ENCODE measurements around the gene PARVA. TPM values are rescaled to one million over a fixed set of nuclear protein-coding genes. Genes with fewer than 3 reads are reported as not detected.

PARVA gene
- total RNA-seq, 1 donor from 2014 or later = 55.1 TPM

DNA sequence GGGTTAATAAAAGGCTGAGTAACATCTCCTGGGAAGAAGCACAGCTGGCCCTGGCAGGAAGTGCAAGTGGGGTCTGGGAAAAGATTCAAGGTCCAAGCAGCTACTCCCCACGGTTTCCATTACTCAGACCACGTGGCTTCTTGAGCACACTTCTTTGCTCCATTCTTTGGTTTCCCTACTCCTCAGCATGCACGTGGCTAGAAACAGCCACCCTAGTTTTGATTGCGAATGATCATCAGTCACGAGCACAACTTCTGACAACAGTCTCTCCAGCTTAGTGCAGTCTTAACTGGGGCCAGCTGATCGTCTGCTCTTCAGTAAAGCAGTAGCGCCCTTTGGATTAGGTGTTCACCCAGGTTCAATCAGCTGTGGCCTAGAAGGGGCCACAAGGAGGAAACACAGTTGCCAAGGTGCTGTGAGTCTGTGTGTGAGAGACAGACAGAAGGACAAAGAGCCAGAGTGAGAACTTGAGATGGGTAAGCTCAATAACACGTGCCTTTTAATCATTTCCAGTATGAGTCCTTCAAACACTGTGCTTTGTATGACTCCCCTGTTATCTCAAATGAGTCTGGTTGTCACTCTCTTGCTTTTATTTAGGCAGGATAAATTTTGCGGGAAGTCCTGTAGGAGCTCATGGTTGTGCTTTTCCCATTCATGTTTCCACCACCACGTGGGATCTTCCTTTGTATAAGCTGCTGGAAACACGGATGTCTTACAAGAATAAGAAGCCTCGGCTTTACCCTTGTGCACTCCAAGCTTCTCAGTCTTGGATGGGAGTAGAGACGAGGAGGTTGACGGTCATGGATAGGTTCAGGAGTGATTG is 901 bp upstream of the PARVA start:
- DNase-seq (ENCODE audit: extremely low read depth, low read depth, low spot score) = no peak

DNA sequence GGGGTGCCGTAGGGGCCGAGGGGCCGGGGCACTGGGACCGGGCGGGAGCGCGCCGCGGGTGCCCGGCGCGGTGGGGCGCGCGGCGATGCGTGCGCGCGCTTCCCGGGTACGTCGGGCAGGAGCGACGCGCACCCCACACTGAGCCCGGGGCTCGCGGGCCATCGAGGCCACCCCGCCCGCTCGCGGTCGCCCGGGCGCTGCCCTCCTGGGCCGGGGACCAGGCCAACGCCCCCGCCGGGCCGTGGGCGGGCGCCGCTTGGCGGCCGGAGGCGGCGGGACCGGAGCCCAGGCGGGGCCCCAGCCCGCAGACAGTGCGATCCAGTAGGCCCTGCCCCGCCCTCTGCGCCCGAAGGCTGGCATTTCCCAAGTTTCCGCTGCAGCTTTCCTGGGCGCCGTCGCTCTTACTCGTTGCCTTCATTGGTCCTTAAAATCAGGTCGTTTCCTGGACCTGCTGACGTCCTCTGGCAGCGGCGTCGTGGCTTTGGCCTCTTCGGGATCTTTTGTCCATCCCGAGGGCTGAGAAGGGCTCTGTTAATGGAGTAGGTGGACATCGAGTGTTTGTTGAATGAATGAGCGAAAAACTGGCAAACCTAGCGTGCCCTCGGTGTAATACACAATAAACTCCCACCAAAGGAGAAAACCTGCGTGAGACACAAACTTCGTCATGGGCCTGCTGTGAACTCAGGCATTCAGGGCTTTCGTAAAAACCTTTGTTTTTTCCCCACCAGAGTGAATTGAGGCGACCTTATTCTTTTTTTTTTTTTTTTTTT is 638 bp downstream of the PARVA start:
- DNase-seq (ENCODE audit: extremely low read depth, low read depth, low spot score) = no peak

DNA sequence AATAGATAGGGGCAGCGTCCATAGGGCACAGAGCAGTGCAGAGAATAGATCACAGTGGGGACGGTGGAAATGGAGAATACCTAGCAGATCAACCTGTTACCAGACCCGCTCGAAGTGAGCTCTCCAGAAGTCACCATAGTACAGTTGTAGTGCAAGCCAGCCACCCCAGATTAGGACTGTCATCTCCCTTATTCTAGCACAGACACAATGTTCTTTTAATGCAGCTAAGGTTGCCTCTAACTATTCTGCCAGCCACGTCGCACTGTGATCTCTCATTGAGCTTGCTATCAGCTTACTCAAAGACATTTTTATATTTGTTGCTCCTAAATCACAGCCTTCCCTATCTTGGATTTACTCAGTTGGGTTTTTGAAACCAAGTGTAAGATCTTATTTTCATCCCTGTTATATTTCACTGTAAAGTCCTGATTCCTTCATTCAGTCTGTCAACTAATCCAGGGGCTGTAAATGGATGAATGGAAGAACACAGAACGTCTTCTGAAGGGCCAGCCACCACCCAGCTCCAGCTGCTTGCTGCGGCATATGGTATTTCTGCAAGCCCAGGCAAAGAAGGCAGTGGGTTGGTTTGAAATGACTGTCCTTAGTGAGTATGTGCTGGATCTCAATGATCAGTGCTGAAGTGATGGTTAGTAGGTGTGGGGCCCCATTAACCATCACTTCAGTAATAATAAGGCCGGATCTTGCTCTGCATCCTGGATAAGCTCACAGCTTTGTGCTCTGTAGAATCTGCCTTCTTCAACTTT is 3.4 kb downstream of the PARVA start:
- DNase-seq (ENCODE audit: extremely low read depth, low read depth, low spot score) = no peak

DNA sequence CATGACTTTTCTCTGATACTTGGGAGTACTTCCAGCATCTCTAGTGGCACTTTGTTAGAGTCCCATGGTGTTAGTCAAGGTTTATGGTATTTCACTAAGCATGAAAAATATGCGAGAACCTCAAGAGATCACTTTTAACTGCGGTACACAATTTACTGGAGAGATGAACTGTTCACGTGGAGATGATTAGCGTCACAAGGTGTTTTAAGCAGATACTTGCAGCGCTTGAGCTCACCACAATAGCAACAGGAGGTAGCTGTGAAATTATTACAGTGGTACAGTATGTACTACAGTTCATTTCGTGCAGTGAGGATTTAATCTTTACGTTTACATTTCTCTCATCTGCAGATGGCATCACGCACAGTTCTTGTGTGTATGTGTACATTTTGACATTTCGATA is 4.5 kb downstream of the PARVA start:
- no peak for DNase-seq (ENCODE audit: extremely low read depth, low read depth, low spot score)

DNA sequence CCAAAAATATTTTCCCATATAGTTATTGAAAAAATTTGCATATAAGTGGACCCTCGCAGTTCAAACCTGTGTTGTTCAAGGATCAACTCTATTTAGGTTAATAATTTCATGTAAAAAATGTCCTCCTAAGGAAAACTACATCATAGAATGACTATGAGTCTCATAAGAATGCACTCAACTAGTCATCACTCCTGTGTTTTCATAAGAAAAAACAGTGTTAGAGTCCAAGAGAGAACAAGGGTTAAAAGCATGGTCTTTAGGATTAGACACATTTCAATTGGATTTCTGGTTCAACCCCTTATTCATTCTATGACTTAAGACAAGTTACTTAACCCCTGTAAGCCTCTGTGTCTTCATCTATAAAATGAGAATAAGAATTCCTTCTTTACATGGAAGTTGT is 5.1 kb downstream of the PARVA start:
- DNase-seq (ENCODE audit: extremely low read depth, low read depth, low spot score) = no peak

DNA sequence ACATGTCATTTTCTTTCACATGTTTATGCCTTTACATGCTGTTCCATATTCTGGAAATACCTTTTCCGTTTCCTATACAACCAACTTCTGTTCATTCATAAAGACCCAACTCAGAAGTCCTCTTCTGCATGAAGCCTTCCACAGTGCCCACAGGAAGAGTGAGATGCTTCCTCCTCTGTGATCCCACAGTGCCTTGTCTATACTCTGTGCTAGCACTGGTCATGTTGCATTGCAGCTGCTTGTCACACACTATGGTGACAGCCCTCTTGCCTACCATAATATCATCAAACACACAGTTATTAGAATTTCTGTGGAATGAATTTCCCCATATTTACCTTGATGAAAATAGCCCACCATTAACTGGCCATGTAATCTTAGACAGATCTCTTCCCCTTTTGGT is 8.9 kb downstream of the PARVA start:
- no peak for DNase-seq (ENCODE audit: extremely low read depth, low read depth, low spot score)

DNA sequence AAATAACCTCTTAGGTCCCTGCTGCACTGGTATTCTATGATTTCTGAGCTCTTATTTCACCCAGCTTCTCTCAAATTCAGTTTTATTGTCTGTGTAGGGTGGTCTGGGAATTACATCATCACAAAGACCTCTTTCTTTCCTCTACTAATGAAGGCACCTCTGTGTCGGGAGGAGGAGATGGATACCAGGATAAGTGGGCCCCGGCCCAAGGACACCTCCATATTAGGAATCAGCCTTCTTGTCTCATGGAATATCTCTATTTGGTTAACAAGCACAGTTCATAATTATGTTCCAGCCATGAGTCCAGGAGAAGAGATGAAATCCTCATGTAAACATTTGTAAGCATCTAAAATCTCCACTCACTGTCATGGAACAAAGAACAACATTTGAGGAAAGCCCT is 9.4 kb downstream of the PARVA start:
- no peak for DNase-seq (ENCODE audit: extremely low read depth, low read depth, low spot score)

DNA sequence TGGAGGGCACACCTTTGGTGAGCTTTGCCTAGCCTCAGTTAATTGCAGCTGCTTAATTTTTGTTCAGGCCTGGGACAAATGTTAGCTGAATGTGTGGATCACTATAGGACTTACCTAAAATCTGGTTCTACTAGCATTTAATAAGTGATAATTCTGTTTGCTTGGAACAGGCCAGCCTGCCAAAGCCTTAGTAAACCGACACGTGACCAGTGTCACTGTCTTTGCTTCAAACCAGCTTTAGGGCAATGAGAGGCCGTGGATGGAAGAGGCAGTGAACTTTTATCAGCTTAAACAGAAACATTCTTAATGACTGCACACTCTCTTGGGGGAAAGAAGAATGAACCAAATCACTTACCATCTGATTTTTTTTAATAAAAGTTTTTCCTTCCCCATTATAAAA is 10.8 kb downstream of the PARVA start:
- no peak for DNase-seq (ENCODE audit: extremely low read depth, low read depth, low spot score)

DNA sequence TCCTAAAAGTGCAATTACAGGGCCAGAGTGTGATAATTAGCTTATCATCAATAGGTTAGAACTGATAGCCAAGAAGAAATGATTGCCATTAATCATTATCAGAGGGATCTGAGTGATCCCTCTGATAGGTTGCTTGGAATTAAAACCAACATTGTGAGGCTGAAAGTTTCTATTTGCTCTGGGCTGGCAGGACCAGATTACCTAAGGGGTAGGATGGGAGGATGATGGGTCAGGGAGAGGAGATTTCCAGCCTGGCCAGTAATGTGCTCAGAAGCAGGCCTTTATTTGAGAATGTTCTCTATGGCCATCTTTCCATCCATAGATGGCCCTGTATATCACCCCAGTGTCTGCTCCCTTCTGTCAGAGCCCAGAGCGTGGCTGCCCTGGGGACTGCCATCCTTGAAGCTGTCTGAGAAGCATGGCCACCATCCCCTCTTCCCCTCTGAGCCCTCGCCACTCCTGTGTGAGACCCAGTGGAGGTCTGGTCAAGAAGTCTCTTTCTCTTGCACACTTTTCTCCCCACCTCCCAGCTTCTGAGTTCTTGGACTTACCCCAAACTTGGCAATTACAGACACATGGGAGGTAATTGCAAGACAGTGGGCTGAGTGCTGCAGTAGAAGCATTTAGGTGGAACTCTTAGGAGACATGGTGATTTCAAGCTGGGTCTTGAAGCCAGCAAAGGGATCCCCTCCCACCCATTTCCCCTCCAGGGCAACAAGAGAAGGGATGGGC is 11.7 kb downstream of the PARVA start:
- DNase-seq (ENCODE audit: extremely low read depth, low read depth, low spot score) = no peak

DNA sequence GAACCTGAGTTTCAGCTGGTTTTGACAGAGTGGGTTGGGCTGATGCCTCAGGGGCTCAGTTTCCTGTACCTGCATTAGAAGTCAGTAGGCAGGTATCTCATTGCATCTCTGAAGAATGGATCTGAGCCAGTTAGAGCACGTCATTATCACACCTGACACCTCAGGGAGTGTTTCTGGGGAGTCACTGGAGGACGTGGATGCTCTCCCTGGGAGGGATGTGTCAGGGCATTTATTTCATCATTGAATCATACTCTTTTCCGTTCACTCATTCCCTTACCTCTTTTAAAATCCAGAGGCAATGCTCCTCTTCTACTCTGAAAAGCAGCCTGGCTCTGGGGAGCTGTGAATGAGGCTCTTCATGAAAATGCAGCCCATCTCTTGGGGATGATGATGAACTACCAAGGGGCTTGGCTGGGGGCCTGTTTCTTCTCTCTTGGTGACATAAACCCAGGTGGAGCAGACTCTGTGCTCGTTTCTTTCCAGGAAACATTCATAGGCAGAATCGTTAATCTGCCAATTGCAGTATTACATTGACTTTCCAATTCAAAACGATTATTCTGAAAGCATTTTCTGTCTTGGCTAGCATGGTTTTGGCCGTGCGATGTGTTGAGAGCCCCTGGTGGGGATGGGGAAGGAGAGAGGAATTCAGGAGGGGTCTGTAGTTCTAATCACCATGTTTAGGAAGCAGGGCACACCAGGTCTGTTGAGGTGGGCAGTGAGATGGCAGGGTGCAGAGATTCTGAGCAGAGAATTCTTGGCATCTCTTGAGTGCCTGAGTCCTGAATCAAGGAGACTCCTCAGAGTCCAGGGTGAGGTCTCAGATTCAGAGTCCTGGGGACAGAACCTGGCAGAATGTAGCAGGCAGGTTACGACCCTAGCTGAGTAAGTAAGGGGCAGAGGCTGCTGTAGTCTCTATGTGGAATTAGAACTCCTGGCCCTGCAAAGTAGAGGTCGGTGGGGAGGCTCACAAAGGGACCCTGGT is 12.6 kb downstream of the PARVA start:
- no peak for DNase-seq (ENCODE audit: extremely low read depth, low read depth, low spot score)

DNA sequence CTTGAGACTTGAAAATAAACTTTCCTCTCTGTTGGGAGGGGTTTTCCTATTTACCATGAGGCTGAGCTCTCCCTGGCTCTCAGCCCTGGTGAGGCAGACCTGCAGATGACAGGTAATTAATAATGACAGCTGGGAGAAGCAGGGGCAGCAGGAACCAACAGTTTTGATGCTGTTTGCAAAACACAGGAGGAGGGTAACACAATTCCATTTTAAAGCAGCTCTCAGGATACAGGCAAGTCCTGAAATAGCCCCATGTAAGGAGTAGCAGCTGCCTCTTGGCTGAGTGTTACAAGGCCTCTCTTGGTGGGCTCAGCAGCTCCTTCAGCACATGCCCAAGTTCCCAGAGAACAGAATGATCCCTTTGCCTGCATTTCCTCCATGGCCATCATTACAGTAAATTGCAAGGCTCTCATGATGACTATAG is 13.3 kb downstream of the PARVA start:
- DNase-seq (ENCODE audit: extremely low read depth, low read depth, low spot score) = no peak

DNA sequence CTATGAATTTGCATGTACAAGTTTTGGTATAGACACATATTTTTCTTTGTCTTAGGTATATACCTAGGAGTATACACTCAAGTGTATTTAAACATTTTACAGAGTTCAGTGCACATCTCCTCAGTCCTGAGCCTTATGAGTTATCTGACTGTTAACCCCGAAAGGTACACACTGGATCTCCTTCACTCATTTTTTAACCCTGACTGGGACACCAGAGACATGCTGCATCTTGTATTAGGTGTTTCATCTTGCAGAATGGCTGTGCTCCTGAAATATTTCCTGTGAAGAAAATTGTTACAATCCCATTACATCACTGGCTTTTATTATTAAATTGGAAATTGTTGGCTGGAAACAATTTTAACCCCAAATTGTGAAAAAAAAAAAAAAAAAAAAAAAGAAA is 15.3 kb downstream of the PARVA start:
- DNase-seq (ENCODE audit: extremely low read depth, low read depth, low spot score) = no peak

DNA sequence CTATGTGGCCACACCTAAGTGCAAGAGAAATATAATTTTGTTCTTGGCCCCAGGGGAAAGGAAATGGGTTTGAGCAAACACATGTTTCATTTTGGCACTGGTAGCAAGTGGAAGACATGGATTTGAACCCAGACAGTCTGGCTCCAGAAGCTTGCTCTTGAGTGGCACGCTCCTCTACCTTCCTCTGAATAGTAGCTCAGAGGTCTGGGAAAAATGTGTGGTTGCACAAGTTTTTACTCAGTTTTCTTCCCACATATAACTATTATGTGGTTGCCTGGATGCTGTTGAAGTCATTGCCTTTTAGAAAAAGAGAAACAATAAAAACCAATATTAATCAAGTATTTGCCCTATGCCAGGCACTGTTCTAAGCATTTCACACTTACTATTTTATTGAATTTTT is 16.3 kb downstream of the PARVA start:
- no peak for DNase-seq (ENCODE audit: extremely low read depth, low read depth, low spot score)

DNA sequence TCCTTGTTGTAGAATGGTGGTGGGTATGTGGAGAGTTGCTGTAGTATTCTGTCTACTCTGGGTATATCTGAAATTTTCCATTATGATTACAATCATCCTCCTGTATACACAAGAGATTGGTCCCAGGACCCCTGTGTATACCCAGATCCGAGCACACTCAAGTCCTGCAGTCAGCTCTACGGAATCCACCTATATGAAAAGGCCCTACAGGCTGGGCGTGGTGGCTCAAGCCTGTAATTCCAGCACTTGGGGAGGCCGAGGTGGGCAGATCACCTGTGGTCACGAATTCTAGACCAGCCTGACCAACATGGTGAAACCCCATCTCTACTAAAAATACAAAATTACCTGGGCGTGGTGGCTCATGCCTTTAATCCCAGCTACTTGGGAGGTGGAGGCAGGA is 17.2 kb downstream of the PARVA start:
- no peak for DNase-seq (ENCODE audit: extremely low read depth, low read depth, low spot score)

DNA sequence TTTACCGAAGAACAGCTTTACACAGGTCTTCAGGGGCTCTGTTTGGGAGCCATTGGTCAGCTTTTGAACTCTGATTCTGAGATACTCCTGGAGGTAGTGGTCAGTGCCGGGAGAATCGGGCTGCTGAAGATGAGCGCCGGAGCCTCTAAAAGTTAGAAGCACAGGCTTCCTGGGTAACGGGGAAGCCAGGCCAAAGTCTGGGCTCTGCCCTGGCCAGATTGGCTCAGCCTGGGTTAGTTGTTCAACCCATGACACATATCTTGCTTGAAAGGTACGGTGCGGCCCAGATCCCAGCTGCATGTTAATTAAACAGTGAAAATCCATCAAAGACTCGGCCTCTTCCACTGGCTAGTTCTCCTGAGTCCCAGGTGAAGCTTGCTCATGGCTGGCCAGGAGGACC is 18.0 kb downstream of the PARVA start:
- DNase-seq (ENCODE audit: extremely low read depth, low read depth, low spot score) = no peak

DNA sequence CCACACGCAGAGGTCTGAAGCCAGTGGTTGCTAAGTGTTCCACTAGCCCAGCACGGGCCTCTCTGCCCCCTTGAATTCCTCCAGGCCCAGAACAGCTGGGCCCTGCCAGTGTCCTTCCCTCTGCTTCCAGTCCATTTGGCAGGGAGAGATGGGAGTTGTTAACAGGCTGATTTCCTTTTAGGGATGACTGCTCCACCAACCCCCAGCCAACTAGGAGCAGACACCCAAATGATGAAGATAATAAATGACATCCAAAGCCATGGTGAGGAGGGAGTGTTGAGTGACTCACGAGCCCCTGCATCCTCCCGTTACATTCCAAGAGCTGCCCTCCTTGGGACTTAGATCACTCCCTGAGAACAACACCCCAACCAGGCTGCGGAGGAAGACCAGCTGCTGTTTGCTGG is 20.6 kb downstream of the PARVA start:
- DNase-seq (ENCODE audit: extremely low read depth, low read depth, low spot score) = no peak

DNA sequence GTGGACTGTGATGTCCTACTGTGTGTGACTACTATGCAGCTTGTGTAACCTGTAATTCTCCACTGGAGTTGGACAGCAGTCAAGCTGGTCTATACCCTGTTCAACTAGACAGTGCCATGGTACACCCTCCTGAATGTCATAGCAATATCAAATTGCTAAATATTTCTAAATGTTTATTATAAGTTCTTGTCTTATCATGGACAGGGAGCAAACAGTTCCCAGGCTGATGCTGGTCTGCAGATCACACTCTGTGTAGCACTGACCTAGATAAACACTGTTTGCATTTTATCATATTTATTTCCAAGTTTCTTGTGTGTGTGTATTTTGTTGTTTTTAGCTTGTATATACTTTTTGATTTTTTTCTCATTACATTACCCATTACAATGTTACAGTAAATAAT is 22.0 kb downstream of the PARVA start:
- DNase-seq (ENCODE audit: extremely low read depth, low read depth, low spot score) = no peak

DNA sequence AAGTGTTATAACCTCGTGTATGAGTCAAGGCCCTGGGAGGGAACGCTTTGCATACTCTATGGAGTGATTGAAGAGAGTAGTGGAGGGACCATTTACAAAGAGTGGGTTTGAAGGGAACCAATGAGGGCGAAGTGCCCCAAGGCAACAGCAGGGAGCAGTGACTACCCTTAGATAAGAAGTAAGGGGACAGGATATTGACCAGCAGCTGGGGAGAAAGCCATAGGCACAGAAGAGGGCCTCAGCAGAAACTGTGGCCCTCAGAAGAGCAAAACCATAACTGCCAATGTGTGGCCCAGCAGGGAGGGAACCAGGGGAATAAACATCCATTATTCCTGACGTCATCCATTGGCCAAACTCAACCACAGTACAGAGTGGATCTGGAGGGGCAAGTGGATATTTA is 24.7 kb downstream of the PARVA start:
- DNase-seq (ENCODE audit: extremely low read depth, low read depth, low spot score) = no peak

DNA sequence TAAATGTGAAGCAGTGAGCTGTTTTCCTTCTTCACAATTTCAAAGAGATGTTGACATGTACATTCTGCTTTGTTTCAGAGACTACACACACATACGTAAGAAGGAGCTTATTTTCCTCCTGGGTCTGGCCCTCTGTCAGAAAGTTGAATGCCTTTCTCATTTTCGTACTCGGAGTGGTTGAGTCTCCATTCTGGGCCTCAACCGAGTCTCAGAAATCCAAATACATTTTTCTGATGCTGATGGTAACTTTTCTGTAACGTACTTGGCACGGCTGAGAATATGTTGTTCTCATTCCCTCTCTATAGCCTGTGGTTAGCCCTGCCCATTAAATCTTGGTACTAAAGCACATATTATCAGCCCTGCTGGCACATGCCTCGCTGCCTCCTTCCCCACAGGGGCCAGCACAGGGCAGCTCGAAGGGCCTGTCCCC is 25.3 kb downstream of the PARVA start:
- DNase-seq (ENCODE audit: extremely low read depth, low read depth, low spot score) = no peak
